ENCODE data around the gene DSC3.

DNA sequence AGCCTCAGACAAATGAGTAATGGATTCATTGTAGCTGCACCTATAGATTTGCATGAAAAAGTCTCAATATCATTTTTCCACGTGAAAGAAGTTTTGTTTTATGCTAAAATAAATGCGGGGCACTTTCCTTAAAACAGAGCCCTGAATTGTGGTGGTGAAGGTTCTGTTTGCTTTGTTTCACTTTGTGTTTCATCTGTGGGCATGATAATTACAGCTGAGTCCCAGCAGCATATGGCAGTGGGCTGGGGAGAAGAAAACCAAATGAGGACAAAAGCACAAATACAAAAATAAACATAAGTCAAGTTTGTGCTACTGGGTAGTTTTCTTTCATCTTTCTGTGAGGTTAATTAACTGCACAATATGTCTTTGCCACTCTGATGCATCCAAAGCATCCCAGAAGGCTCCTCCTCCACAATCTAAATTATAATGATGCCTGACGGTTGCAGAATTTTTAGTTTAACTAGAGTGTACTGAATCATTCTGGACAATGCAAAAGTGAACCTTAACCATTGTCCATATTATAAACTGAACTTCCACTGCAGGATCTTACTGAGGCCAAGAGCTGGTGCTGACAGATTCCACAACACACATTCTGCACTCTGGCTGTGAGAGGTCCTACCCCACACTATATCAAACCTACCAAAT, 97.6 kb downstream of the DSC3 start:
- TF ChIP-seq, protein P1, sequence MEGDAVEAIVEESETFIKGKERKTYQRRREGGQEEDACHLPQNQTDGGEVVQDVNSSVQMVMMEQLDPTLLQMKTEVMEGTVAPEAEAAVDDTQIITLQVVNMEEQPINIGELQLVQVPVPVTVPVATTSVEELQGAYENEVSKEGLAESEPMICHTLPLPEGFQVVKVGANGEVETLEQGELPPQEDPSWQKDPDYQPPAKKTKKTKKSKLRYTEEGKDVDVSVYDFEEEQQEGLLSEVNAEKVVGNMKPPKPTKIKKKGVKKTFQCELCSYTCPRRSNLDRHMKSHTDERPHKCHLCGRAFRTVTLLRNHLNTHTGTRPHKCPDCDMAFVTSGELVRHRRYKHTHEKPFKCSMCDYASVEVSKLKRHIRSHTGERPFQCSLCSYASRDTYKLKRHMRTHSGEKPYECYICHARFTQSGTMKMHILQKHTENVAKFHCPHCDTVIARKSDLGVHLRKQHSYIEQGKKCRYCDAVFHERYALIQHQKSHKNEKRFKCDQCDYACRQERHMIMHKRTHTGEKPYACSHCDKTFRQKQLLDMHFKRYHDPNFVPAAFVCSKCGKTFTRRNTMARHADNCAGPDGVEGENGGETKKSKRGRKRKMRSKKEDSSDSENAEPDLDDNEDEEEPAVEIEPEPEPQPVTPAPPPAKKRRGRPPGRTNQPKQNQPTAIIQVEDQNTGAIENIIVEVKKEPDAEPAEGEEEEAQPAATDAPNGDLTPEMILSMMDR (conservative IDR thresholded peaks at IDR 0.05; ENCODE audit: low read depth, low read length): no peak
- TF ChIP-seq EZH2 (IDR thresholded peaks at IDR 0.05; ENCODE audit: low read length, unreplicated experiment): no peak
- no peak for TF ChIP-seq EZH2phosphoT487 (IDR thresholded peaks at IDR 0.05; ENCODE audit: borderline replicate concordance, low read length)
